Stomach (tissue), 4 donors: ENCODE results near the gene ANKS1B.

ENCODE experiments used
- CTCF ChIP-seq, 7 experiments: fragments of 450-650 bp in 4 of 7; fragments of 200-600 bp in 3 of 7; sonication (generic) in 3 of 7; IDR thresholded peaks; one replicate each; pipeline ENCODE4 v1.5.1; 2016 to 2019; ENCODE audit warnings: antibody characterized with exemption in 7 of 7, control low read depth in 2 of 7, mild to moderate bottlenecking in 1 of 7
- POLR2A ChIP-seq, 4 donors: fragments of 450-650 bp; IDR thresholded peaks; one replicate each; pipeline ENCODE4 v1.6.1; 2016; ENCODE audit warnings: antibody characterized with exemption in 4 of 4, control low read depth in 2 of 4, mild to moderate bottlenecking in 1 of 4, moderate library complexity in 1 of 4
- POLR2AphosphoS5 ChIP-seq, 3 donors: sonication (generic); formaldehyde crosslinking; IDR thresholded peaks; one replicate each; pipeline ENCODE4 v1.6.1; 2016; ENCODE audit warnings: antibody characterized with exemption in 3 of 3

- no peak for TF ChIP-seq CTCF (IDR thresholded peaks at IDR 0.05)
- TF ChIP-seq POLR2A (IDR thresholded peaks at IDR 0.05), result no peak
- no peak for TF ChIP-seq POLR2AphosphoS5 (IDR thresholded peaks at IDR 0.05)
Measured at GRCh38 chr12:99249543-99249942, 735.2 kb downstream of the ANKS1B start.
